Activated CD4-positive, alpha-beta memory T cell treated with anti-CD3 and anti-CD28 coated beads for 36 hours (primary cell): ENCODE measurements around the gene DCP2. TPM values are rescaled to one million over a fixed set of nuclear protein-coding genes. Genes with fewer than 3 reads are reported as not detected.

ENCODE experiments used
- CTCF ChIA-PET: fragments of 350-600 bp; sonication (Branson Sonifier 250); formaldehyde crosslinking; loops from one replicate; lab custom pipeline; 2021; ENCODE audit warnings: antibody characterized with exemption, inconsistent platforms; lab: Charles Lee
- POLR2A ChIA-PET: fragments of 350-600 bp; sonication (Branson Sonifier 250); formaldehyde crosslinking; loops from one replicate; lab custom pipeline; 2021; ENCODE audit warnings: antibody characterized with exemption; lab: Charles Lee
- DNase-seq: peaks from one replicate; pipeline ENCODE4 v3.0.0-alpha.2; 2020
- H3K27ac Mint-ChIP-seq: one replicate; pipeline ENCODE4 v1.8.0; 2021; ENCODE audit warnings: mixed read lengths
- H3K27me3 Mint-ChIP-seq: one replicate; pipeline ENCODE4 v1.8.0; 2021; ENCODE audit warnings: mixed read lengths
- H3K36me3 Mint-ChIP-seq: one replicate; pipeline ENCODE4 v1.8.0; 2021; ENCODE audit warnings: mixed read lengths
- H3K4me1 Mint-ChIP-seq: one replicate; pipeline ENCODE4 v1.8.0; 2021; ENCODE audit warnings: low read depth, mixed read lengths
- H3K4me3 Mint-ChIP-seq: one replicate; pipeline ENCODE4 v1.8.0; 2021; ENCODE audit warnings: mild to moderate bottlenecking, mixed read lengths
- H3K9me3 Mint-ChIP-seq: one replicate; pipeline ENCODE4 v1.8.0; 2021; ENCODE audit warnings: mixed read lengths
- intact Hi-C: fragments of 100-400 bp; cut with micrococcal nuclease; formaldehyde crosslinking; loops from one replicate; pipeline ENCODE4 v1.15.1; 2023
- total RNA-seq, 2 experiments: library from RNA; stranded (reverse); gene quantifications; one replicate each; pipeline ENCODE4 v1.2.3, GENCODE V29; 2021

Gene DCP2
- total RNA-seq, 2 experiments from 2014 or later = 102 TPM

- Mint-ChIP-seq H3K27me3 (no peaks in the 10 kb centered on the region), H3K4me1 (no peaks in the 10 kb centered on the region), H3K27ac (no peak overlapping the region), H3K36me3 (no peaks in the 10 kb centered on the region), H3K4me3 (no peak overlapping the region), H3K9me3 (no peaks in the 10 kb centered on the region)
- no peak for DNase-seq
- intact Hi-C loops = no loop called here
- POLR2A ChIA-PET = no interaction called here
- CTCF ChIA-PET = no interaction called here
Observed at GRCh38 chr5:113038136-113038535, 61.5 kb downstream of the DCP2 start.

GRCh38 chr5:113038714-113039113 lies 62.1 kb downstream of the DCP2 start:
- POLR2A ChIA-PET = no interaction called here
- intact Hi-C loops = no loop called here
- Mint-ChIP-seq H3K27me3 (no peaks in the 10 kb centered on the region), H3K27ac (no peak overlapping the region), H3K4me3 (no peak overlapping the region), H3K36me3 (no peaks in the 10 kb centered on the region), H3K4me1 (no peaks in the 10 kb centered on the region), H3K9me3 (no peaks in the 10 kb centered on the region)
- CTCF ChIA-PET = no interaction called here
- no peak for DNase-seq

- no peak for DNase-seq
- H3K9me3 Mint-ChIP-seq = no peaks in the 10 kb centered on the region
- H3K4me3 Mint-ChIP-seq = no peak overlapping the region
- no peaks in the 10 kb centered on the region for H3K4me1 Mint-ChIP-seq
- intact Hi-C loops = no loop called here
- no peaks in the 10 kb centered on the region for H3K36me3 Mint-ChIP-seq
- ChIA-PET POLR2A (no interaction called here), CTCF (no interaction called here)
- no peak overlapping the region for H3K27ac Mint-ChIP-seq
- no peaks in the 10 kb centered on the region for H3K27me3 Mint-ChIP-seq
Observed at GRCh38 chr5:113039229-113039933, 62.8 kb downstream of the DCP2 start.

GRCh38 chr5:113039934-113040285 lies 63.3 kb downstream of the DCP2 start:
- Mint-ChIP-seq H3K27ac (no peak overlapping the region), H3K4me3 (no peak overlapping the region), H3K36me3 (peaks cover 1% of the 10 kb centered on the region), H3K4me1 (no peaks in the 10 kb centered on the region), H3K9me3 (no peaks in the 10 kb centered on the region), H3K27me3 (no peaks in the 10 kb centered on the region)
- POLR2A ChIA-PET = no interaction called here
- no peak for DNase-seq
- intact Hi-C loops = no loop called here
- CTCF ChIA-PET = no interaction called here

- no peak overlapping the region for H3K27ac Mint-ChIP-seq
- CTCF ChIA-PET = no interaction called here
Observed at GRCh38 chr5:113040672-113041260, 64.2 kb downstream of the DCP2 start.

GRCh38 chr5:113042491-113043243 lies 66.1 kb downstream of the DCP2 start:
- Mint-ChIP-seq H3K27me3 (no peaks in the 10 kb centered on the region), H3K36me3 (peaks cover 2% of the 10 kb centered on the region), H3K4me3 (no peak overlapping the region), H3K4me1 (no peaks in the 10 kb centered on the region), H3K27ac (no peak overlapping the region), H3K9me3 (no peaks in the 10 kb centered on the region)
- DNase-seq = no peak
- ChIA-PET CTCF (interaction anchor here (1.1 to 1.5 kb wide), 3 partner anchors 14 to 251 kb away, joined by 3 to 9 read pairs (median 4); no protein-coding TSS in a partner anchor), POLR2A (interaction anchor here (0.5 kb wide), 1 partner anchor 15 kb away, joined by 3 read pairs; no protein-coding TSS in a partner anchor)
- intact Hi-C loops = loop anchor here (1.0 kb wide), 1 partner anchor 288 kb away; no protein-coding TSS in a partner anchor

More at GRCh38 chr5:113040672-113041260, 64.2 kb downstream of the DCP2 start:
- Mint-ChIP-seq H3K9me3 (no peaks in the 10 kb centered on the region), H3K4me1 (no peaks in the 10 kb centered on the region), H3K4me3 (no peak overlapping the region), H3K27me3 (no peaks in the 10 kb centered on the region), H3K36me3 (peaks cover 2% of the 10 kb centered on the region)
- intact Hi-C loops = no loop called here
- POLR2A ChIA-PET = no interaction called here
- DNase-seq = no peak

GRCh38 chr5:113043491-113043931 lies 66.9 kb downstream of the DCP2 start:
- H3K27me3 Mint-ChIP-seq = no peaks in the 10 kb centered on the region
- POLR2A ChIA-PET = no interaction called here
- no peak overlapping the region for H3K4me3 Mint-ChIP-seq
- H3K4me1 Mint-ChIP-seq = no peaks in the 10 kb centered on the region
- no peaks in the 10 kb centered on the region for H3K9me3 Mint-ChIP-seq
- H3K27ac Mint-ChIP-seq = no peak overlapping the region
- DNase-seq = peak; percentile 47
- H3K36me3 Mint-ChIP-seq = peaks cover 2% of the 10 kb centered on the region
- CTCF ChIA-PET = interaction anchor here (0.6 to 1.5 kb wide), 4 partner anchors 13 to 250 kb away, joined by 3 to 9 read pairs (median 4); no protein-coding TSS in a partner anchor
- intact Hi-C loops = loop anchor here (1.0 kb wide), 1 partner anchor 287 kb away; no protein-coding TSS in a partner anchor

GRCh38 chr5:113044776-113045465 lies 68.3 kb downstream of the DCP2 start:
- Mint-ChIP-seq H3K27me3 (no peaks in the 10 kb centered on the region), H3K9me3 (no peaks in the 10 kb centered on the region), H3K27ac (no peak overlapping the region), H3K4me3 (no peak overlapping the region), H3K36me3 (peaks cover 2% of the 10 kb centered on the region), H3K4me1 (no peaks in the 10 kb centered on the region)
- POLR2A ChIA-PET = no interaction called here
- no peak for DNase-seq
- intact Hi-C loops = no loop called here
- CTCF ChIA-PET = interaction anchor here (1.4 kb wide), 1 partner anchor 285 kb away, joined by 3 read pairs; no protein-coding TSS in a partner anchor

- peaks cover 2% of the 10 kb centered on the region for H3K36me3 Mint-ChIP-seq
- POLR2A ChIA-PET = no interaction called here
- peaks cover 19% of the 10 kb centered on the region for H3K4me1 Mint-ChIP-seq
- no peak overlapping the region for H3K27ac Mint-ChIP-seq
- intact Hi-C loops = no loop called here
- no peaks in the 10 kb centered on the region for H3K9me3 Mint-ChIP-seq
- no peaks in the 10 kb centered on the region for H3K27me3 Mint-ChIP-seq
- H3K4me3 Mint-ChIP-seq = no peak overlapping the region
- CTCF ChIA-PET = interaction anchor here (1.0 kb wide), 1 partner anchor 26 kb away, joined by 4 read pairs; no protein-coding TSS in a partner anchor
- DNase-seq = no peak
Observed at GRCh38 chr5:113047234-113047633, 70.6 kb downstream of the DCP2 start.

- DNase-seq = no peak
- intact Hi-C loops = no loop called here
- ChIA-PET CTCF (interaction anchor here (1.0 kb wide), 1 partner anchor 25 kb away, joined by 4 read pairs; no protein-coding TSS in a partner anchor), POLR2A (no interaction called here)
- Mint-ChIP-seq H3K27me3 (no peaks in the 10 kb centered on the region), H3K4me1 (peaks cover 23% of the 10 kb centered on the region), H3K36me3 (peaks cover 4% of the 10 kb centered on the region), H3K9me3 (no peaks in the 10 kb centered on the region), H3K4me3 (no peak overlapping the region), H3K27ac (no peak overlapping the region)
Observed at GRCh38 chr5:113047733-113048652, 71.4 kb downstream of the DCP2 start.

GRCh38 chr5:113048931-113049330 lies 72.3 kb downstream of the DCP2 start:
- H3K4me1 Mint-ChIP-seq = peaks cover 23% of the 10 kb centered on the region
- no peak overlapping the region for H3K27ac Mint-ChIP-seq
- H3K27me3 Mint-ChIP-seq = no peaks in the 10 kb centered on the region
- DNase-seq = no peak
- H3K36me3 Mint-ChIP-seq = peaks cover 4% of the 10 kb centered on the region
- H3K9me3 Mint-ChIP-seq = no peaks in the 10 kb centered on the region
- H3K4me3 Mint-ChIP-seq = no peak overlapping the region
- CTCF ChIA-PET = interaction anchor here (1.1 kb wide), 1 partner anchor 53 kb away, joined by 4 read pairs; no protein-coding TSS in a partner anchor
- POLR2A ChIA-PET = no interaction called here
- intact Hi-C loops = no loop called here
